Ishikawa (cell line): ENCODE measurements around the gene AGK.
A peak's percentile ranks its signal among the peaks of the same experiment; 100 is the strongest.

Experiments used
- CREB1 ChIP-seq: IDR thresholded peaks from 2 replicates; pipeline ENCODE4 v1.6.1; 2012; ENCODE audit warnings: low read depth
- EGR1 ChIP-seq: IDR thresholded peaks from 2 replicates; pipeline ENCODE4 v1.6.1; 2012
- EP300 ChIP-seq: IDR thresholded peaks from 2 replicates; pipeline ENCODE4 v1.6.1; 2012; ENCODE audit warnings: borderline replicate concordance
- NFIC ChIP-seq: IDR thresholded peaks from 2 replicates; pipeline ENCODE4 v1.6.1; 2012
- RAD21 ChIP-seq: IDR thresholded peaks from 2 replicates; pipeline ENCODE4 v1.6.1; 2012; ENCODE audit warnings: low read depth
- TAF1 ChIP-seq: IDR thresholded peaks from 2 replicates; pipeline ENCODE4 v1.6.1; 2012; ENCODE audit warnings: low read depth, mild to moderate bottlenecking
- TEAD4 ChIP-seq: IDR thresholded peaks from 2 replicates; pipeline ENCODE4 v1.6.1; 2012
- YY1 ChIP-seq: IDR thresholded peaks from 2 replicates; pipeline ENCODE4 v1.6.1; 2012; ENCODE audit warnings: low read depth
- ZBTB7A ChIP-seq: IDR thresholded peaks from 2 replicates; pipeline ENCODE4 v1.6.1; 2012; ENCODE audit warnings: low read depth
- TF ChIP-seq, protein P1 (sequence below): IDR thresholded peaks from 2 replicates; pipeline ENCODE4 v1.6.1; 2012
- TF ChIP-seq, protein P2 (sequence below): IDR thresholded peaks from 2 replicates; pipeline ENCODE4 v1.6.1; 2012
- TF ChIP-seq, protein P3 (sequence below): IDR thresholded peaks from 2 replicates; pipeline ENCODE4 v1.6.1; 2012; ENCODE audit warnings: low read depth, mild to moderate bottlenecking

DNA sequence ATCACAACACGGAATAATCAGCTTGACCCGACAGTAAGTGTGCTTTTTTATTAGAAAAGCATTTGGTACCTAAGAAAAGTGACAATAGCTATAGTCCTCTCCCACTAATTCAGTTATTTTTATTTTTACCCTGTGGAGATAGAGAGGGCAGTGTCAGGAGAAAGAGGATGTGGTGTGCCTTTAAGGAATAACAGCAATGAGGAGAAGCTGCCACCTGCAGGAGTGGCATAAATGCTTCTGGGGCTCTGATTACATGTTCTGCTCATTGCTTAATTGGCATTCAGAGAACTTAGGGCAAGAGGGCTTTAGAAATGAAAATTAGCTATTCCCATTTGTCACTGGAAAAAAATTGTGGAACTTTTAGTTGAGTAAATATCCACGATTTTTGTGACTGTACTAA is 90.7 kb downstream of the AGK start:
- no peak for TF ChIP-seq EP300
- TF ChIP-seq RAD21, result 0 out of 2 replicates have a peak, but pooled peaks have one; percentile 10
- TF ChIP-seq TEAD4, result no peak
- TF ChIP-seq ZBTB7A, result no peak
- no peak for TF ChIP-seq CREB1
- TF ChIP-seq, protein P1, sequence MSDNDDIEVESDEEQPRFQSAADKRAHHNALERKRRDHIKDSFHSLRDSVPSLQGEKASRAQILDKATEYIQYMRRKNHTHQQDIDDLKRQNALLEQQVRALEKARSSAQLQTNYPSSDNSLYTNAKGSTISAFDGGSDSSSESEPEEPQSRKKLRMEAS, result no peak
- TF ChIP-seq YY1, result no peak
- TF ChIP-seq, protein P2, sequence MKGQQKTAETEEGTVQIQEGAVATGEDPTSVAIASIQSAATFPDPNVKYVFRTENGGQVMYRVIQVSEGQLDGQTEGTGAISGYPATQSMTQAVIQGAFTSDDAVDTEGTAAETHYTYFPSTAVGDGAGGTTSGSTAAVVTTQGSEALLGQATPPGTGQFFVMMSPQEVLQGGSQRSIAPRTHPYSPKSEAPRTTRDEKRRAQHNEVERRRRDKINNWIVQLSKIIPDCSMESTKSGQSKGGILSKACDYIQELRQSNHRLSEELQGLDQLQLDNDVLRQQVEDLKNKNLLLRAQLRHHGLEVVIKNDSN, result no peak
- no peak for TF ChIP-seq NFIC
- no peak for TF ChIP-seq TAF1
- TF ChIP-seq, protein P3, sequence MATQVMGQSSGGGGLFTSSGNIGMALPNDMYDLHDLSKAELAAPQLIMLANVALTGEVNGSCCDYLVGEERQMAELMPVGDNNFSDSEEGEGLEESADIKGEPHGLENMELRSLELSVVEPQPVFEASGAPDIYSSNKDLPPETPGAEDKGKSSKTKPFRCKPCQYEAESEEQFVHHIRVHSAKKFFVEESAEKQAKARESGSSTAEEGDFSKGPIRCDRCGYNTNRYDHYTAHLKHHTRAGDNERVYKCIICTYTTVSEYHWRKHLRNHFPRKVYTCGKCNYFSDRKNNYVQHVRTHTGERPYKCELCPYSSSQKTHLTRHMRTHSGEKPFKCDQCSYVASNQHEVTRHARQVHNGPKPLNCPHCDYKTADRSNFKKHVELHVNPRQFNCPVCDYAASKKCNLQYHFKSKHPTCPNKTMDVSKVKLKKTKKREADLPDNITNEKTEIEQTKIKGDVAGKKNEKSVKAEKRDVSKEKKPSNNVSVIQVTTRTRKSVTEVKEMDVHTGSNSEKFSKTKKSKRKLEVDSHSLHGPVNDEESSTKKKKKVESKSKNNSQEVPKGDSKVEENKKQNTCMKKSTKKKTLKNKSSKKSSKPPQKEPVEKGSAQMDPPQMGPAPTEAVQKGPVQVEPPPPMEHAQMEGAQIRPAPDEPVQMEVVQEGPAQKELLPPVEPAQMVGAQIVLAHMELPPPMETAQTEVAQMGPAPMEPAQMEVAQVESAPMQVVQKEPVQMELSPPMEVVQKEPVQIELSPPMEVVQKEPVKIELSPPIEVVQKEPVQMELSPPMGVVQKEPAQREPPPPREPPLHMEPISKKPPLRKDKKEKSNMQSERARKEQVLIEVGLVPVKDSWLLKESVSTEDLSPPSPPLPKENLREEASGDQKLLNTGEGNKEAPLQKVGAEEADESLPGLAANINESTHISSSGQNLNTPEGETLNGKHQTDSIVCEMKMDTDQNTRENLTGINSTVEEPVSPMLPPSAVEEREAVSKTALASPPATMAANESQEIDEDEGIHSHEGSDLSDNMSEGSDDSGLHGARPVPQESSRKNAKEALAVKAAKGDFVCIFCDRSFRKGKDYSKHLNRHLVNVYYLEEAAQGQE, result no peak
- TF ChIP-seq EGR1, result no peak
